Thymus (tissue), 11 donors: ENCODE data around the gene NGF. TPM values are rescaled to one million over a fixed set of nuclear protein-coding genes. Genes with fewer than 3 reads are reported as not detected.

Experiments
- DNase-seq, 9 donors: peaks; one replicate each; pipeline ENCODE4 v3.0.0-alpha.2; 2013; ENCODE audit warnings: low spot score in 9 of 9, low read depth in 6 of 9, missing footprints in 1 of 9
- H3K27ac ChIP-seq, 2 donors: one replicate each; pipeline ENCODE4 v1.5.1; 2013; ENCODE audit warnings: control low read depth in 1 of 2, low read depth in 1 of 2, low read length in 1 of 2, mild to moderate bottlenecking in 1 of 2, moderate library complexity in 1 of 2
- H3K27me3 ChIP-seq, 2 donors: one replicate each; pipeline ENCODE4 v1.5.1; 2013; ENCODE audit warnings: low read length in 1 of 2; ENCODE audit not compliant: control insufficient read depth in 2 of 2, insufficient read depth in 1 of 2
- H3K36me3 ChIP-seq, 2 donors: one replicate each; pipeline ENCODE4 v1.5.1; 2013; ENCODE audit warnings: low read length in 1 of 2, mild to moderate bottlenecking in 1 of 2, moderate library complexity in 1 of 2; ENCODE audit not compliant: control insufficient read depth in 2 of 2, insufficient read depth in 2 of 2
- H3K4me1 ChIP-seq, 2 donors: one replicate each; pipeline ENCODE4 v1.5.1; 2013; ENCODE audit warnings: low read length in 2 of 2; ENCODE audit not compliant: control insufficient read depth in 2 of 2, insufficient read depth in 2 of 2
- H3K4me3 ChIP-seq, 2 donors: one replicate each; pipeline ENCODE4 v1.5.1; 2013; ENCODE audit warnings: low read length in 2 of 2, control low read depth in 1 of 2, mild to moderate bottlenecking in 1 of 2
- H3K9me3 ChIP-seq, 2 donors: one replicate each; pipeline ENCODE4 v1.5.1; 2013; ENCODE audit warnings: low read length in 1 of 2, mild to moderate bottlenecking in 1 of 2; ENCODE audit not compliant: control insufficient read depth in 2 of 2, insufficient read depth in 1 of 2
- WGBS: extraction: QIAGEN DNeasy Blood & Tissue Kit; methylation state at CpG from one replicate; pipeline ENCODE4 v1.1.7; 2013; 5-methylcytosine and 5-hydroxymethylcytosine counted together
- polyA plus RNA-seq: library from polyadenylated mRNA; stranded (reverse); fragments of 200-250 nt; gene quantifications from one replicate; pipeline ENCODE4 v1.2.3, GENCODE V29; 2013
- total RNA-seq: library from RNA; stranded (reverse); fragments of 120-200 nt; gene quantifications from one replicate; pipeline ENCODE4 v1.2.4, GENCODE V29; 2013
- donor health status: healthy.

The NGF gene
- total and polyA plus RNA-seq, 2 donors = 0.47 to 1.1 TPM

- H3K36me3 ChIP-seq = no peaks in the 10 kb centered on the region
- no peak overlapping the region for H3K27ac ChIP-seq
- peaks cover 28 to 37% of the 10 kb centered on the region in 2 donors for H3K27me3 ChIP-seq
- no peak overlapping the region for H3K4me3 ChIP-seq
- H3K9me3 ChIP-seq = peaks cover 0 to 2% of the 10 kb centered on the region in 2 donors
- DNase-seq = no peak
- WGBS = 97% methylated on average over 2 of the region's 2 CpGs
- H3K4me1 ChIP-seq = no peaks in the 10 kb centered on the region
Observed at GRCh38 chr1:115341948-115342347, 3.9 kb upstream of the NGF start.

DNA sequence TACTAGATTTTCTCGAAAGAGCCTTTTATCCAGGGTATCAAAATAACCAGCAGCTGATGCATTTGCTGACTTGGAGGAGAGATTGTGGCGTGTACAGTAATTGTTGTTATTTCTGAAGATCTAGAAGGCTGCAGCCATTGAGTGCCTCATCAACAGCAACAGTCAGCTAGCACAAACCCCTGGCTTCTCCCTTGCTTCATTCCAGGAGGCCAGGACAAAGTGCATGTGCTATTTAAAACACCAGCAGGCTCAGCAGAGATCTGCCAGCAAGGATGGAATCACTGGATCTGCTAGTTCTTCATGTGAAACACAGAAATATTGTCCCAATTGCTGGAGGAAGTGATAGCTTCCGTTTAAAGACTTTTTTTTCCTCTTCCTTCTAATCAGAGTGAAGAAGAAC is 2.8 kb upstream of the NGF start:
- DNase-seq = no peak
- no peak overlapping the region for H3K4me3 ChIP-seq
- no peaks in the 10 kb centered on the region for H3K36me3 ChIP-seq
- H3K4me1 ChIP-seq = no peaks in the 10 kb centered on the region
- H3K27ac ChIP-seq = no peak overlapping the region
- H3K27me3 ChIP-seq = peaks cover 37 to 48% of the 10 kb centered on the region in 2 donors
- 67% methylated on average over 3 of the region's 3 CpGs for WGBS
- peaks cover 0 to 2% of the 10 kb centered on the region in 2 donors for H3K9me3 ChIP-seq

DNA sequence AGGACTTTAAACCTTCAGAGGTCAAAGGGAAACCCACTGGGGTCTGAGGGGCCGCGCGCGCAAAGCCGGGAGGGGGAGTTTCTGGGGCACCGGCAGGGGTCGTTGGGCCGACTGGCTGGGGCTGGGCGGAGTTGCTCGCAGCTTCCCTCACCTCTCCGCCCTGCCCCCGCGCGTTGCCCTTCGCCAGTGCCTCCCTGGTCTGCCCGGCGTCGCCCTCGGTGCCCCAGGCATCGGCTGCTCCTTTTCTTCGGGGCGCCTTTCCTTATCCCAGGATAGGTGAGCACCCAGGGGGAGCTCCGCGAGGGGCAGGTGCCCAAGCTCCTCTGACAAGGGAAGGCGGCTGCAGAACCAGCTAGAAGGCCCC is 390 bp upstream of the NGF start:
- 15% methylated on average over 25 of the region's 25 CpGs for WGBS
- Histone ChIP-seq H3K4me3 (no peak overlapping the region), H3K9me3 (peaks cover 0 to 2% of the 10 kb centered on the region in 2 donors), H3K27ac (no peak overlapping the region), H3K27me3 (peaks cover 37 to 56% of the 10 kb centered on the region in 2 donors), H3K4me1 (no peaks in the 10 kb centered on the region), H3K36me3 (no peaks in the 10 kb centered on the region)
- no peak for DNase-seq

DNA sequence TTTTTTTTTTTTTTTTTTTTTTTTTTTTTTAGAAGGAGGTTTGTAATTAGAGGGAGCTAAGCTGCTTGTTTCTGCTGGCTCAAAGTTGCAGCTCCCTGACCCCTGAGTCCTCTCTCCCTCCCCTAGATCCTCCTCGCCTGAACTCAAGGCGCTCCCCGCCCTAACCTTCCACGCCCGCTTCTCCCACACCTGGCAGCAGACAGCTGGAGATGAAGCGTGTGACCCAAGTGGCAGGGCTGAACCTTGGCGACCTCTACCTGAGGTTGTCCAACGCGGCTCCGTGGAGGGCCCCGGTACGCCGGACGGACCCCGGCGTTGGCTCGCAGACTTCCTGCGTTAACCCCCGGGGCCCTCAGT is 795 bp downstream of the NGF start:
- DNase-seq = no peak
- Histone ChIP-seq H3K27ac (no peak overlapping the region), H3K9me3 (peaks cover 0 to 2% of the 10 kb centered on the region in 2 donors), H3K4me1 (no peaks in the 10 kb centered on the region), H3K36me3 (no peaks in the 10 kb centered on the region), H3K4me3 (no peak overlapping the region), H3K27me3 (peaks cover 37 to 56% of the 10 kb centered on the region in 2 donors)
- 6% methylated on average over 19 of the region's 19 CpGs for WGBS

DNA sequence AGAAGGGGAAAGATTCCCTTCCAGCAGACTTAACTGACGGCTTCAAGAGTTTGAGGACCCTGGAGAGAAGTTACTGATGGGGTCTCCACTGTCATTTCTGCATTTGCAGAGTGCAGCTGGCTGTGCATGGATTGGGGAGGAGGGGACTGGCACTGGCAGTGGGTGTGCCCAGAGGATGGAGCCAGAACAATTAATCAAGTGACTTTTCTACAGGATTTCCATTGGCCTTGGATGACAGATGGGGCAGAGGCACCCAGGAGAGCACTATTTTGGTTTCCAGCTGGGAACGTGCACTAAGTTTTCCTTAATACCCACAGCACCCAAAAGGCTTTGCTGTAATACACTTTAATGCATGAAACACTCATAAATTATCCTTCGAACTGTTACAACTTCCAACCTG is 1.3 kb downstream of the NGF start:
- whole genome bisulfite sequencing = 78% methylated on average over 3 of the region's 3 CpGs
- no peaks in the 10 kb centered on the region for H3K4me1 ChIP-seq
- DNase-seq = no peak
- no peaks in the 10 kb centered on the region for H3K36me3 ChIP-seq
- peaks cover 37 to 56% of the 10 kb centered on the region in 2 donors for H3K27me3 ChIP-seq
- H3K27ac ChIP-seq = no peak overlapping the region
- no peak overlapping the region for H3K4me3 ChIP-seq
- peaks cover 0 to 2% of the 10 kb centered on the region in 2 donors for H3K9me3 ChIP-seq

- peaks cover 19 to 29% of the 10 kb centered on the region in 2 donors for H3K27me3 ChIP-seq
- H3K27ac ChIP-seq = no peak overlapping the region
- no peaks in the 10 kb centered on the region for H3K36me3 ChIP-seq
- no peak overlapping the region for H3K4me3 ChIP-seq
- no peak for DNase-seq
- 79% methylated on average over 7 of the region's 7 CpGs for WGBS
- H3K9me3 ChIP-seq = peaks cover 0 to 2% of the 10 kb centered on the region in 2 donors
- no peaks in the 10 kb centered on the region for H3K4me1 ChIP-seq
Observed at GRCh38 chr1:115332813-115333608, 5.0 kb downstream of the NGF start.

- H3K27ac ChIP-seq = no peak overlapping the region
- H3K27me3 ChIP-seq = peaks cover 8 to 16% of the 10 kb centered on the region in 2 donors
- H3K9me3 ChIP-seq = no peaks in the 10 kb centered on the region
- no peak overlapping the region for H3K4me3 ChIP-seq
- DNase-seq = no peak
- no peaks in the 10 kb centered on the region for H3K36me3 ChIP-seq
- no peaks in the 10 kb centered on the region for H3K4me1 ChIP-seq
- 87% methylated on average over 5 of the region's 5 CpGs for WGBS
Observed at GRCh38 chr1:115331558-115332331, 6.3 kb downstream of the NGF start.

GRCh38 chr1:115330480-115331013 is 7.5 kb downstream of the NGF start:
- H3K4me3 ChIP-seq = no peak overlapping the region
- H3K27ac ChIP-seq = no peak overlapping the region
- DNase-seq = no peak
- H3K4me1 ChIP-seq = no peaks in the 10 kb centered on the region
- H3K36me3 ChIP-seq = no peaks in the 10 kb centered on the region
- H3K9me3 ChIP-seq = no peaks in the 10 kb centered on the region
- 93% methylated on average over 7 of the region's 7 CpGs for WGBS
- peaks cover 0 to 4% of the 10 kb centered on the region in 2 donors for H3K27me3 ChIP-seq

- Histone ChIP-seq H3K27me3 (peaks cover 0 to 3% of the 10 kb centered on the region in 2 donors), H3K9me3 (no peaks in the 10 kb centered on the region), H3K36me3 (no peaks in the 10 kb centered on the region), H3K4me3 (no peak overlapping the region), H3K4me1 (no peaks in the 10 kb centered on the region), H3K27ac (no peak overlapping the region)
- WGBS = 96% methylated on average over 3 of the region's 3 CpGs
- no peak for DNase-seq
Observed at GRCh38 chr1:115329965-115330364, 8.1 kb downstream of the NGF start.
